Activated CD4-positive, alpha-beta T cell treated with anti-CD3 and anti-CD28 coated beads, Interleukin-2, Interleukin-6, amounts not matched to agents 100 ng/mL and 50 ng/mL, durations not matched to agents 16 hours and 8 hours (primary cell): ENCODE data around the gene TMEM244.
A peak's percentile ranks its signal among the peaks of the same experiment; 100 is the strongest.
"Not testable (repeated sequence)": the region's sequence is repeated elsewhere in the genome, so short reads cannot be mapped to it uniquely, and the experiment has no call there.

Source experiments
- DNase-seq: peaks from one replicate; pipeline ENCODE4 v3.0.0-alpha.2; 2020

Gene TMEM244

GRCh38 chr6:129866256-129866655 is 5.1 kb upstream of the TMEM244 start:
- DNase-seq: no peak

DNA sequence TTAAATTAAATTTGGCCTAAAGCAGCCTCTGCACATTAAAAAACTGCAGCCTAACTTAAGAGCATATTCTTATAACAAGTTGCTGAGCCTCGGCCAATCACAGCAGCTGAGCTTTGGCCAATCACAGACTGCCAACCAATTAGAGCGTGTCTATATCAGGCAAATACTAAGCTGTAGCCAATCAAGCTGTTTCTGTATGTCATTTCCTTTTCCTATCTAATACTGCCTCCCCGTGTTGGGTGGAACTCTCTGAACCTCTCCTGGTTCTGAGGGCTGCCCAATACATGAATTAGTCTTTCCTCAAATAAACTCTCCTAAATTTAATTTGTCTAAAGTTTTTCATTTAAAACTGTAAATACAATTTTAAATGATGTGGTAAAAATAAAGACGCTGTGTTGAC is 3.9 kb upstream of the TMEM244 start:
- no peak for DNase-seq

DNA sequence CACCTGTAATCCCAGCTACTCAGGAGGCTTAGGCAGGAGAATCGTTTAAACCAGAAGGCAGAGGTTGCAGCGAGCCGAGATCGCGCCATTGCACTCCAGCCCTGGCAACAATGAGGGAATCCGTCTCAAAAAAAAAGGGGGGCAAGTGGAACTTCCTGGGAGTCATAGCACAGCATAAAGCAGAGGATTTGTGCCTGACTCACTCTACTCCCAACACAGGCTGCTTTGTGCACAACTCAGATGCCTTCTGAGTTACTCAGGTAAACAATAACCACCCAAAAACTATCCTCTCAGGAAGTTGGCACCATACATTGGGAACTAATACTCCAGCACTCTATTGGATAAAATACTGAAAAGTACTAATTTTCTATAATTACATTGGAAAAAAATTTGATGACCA is 2.5 kb upstream of the TMEM244 start:
- no peak for DNase-seq

DNA sequence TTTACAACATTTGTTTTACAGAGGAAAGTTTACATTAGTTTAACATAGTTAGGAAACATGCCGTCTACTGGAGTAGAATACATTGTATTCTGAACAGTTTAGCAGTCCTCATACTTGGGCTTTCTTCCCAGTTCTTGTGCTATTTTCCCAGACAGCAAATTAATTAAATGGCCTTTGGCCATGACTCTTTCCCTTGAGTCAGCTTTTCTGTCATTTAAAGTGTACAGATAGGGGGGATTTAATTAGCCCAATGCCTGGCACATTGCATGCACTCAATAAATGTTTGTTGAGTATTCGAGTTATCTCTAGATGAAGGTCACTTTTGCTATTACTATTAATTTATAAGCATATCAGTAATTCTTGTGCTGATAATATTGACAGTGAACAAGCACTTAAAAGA is 1.6 kb downstream of the TMEM244 start:
- no peak for DNase-seq

- no peak for DNase-seq
These were observed 3.3 kb downstream of the TMEM244 start for GRCh38 chr6:129857838-129858237.

GRCh38 chr6:129853996-129854711 is 7.0 kb downstream of the TMEM244 start:
- DNase-seq: no peak

DNA sequence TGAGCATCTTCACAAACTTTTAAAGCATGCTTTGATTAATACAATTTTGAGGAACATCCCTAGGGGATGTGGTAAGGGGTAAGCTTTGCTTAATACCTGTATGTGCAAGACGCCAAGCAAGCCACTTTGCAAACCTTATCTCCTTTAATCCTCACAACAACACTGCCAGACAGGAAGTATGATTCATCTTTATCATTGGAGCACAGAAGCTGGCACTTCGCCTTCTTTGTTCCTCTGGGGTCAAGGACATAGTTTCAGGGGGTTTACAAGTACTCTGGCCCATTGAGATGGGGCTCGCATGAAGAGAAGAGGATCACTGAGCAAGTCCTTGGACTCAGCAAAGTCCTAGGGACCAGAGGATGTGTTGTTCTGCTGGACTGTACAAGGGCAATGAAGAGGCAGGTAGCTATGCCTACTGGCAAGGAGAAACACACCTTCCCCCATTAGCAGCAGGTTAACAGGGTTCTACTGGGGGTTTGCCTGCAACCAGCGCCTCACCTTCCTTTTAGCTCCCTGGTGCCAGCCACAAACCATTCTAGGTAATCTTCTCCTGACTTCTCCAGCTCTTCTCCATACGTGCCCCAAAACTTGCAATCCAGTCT is 8.8 kb downstream of the TMEM244 start:
- no peak for DNase-seq

DNA sequence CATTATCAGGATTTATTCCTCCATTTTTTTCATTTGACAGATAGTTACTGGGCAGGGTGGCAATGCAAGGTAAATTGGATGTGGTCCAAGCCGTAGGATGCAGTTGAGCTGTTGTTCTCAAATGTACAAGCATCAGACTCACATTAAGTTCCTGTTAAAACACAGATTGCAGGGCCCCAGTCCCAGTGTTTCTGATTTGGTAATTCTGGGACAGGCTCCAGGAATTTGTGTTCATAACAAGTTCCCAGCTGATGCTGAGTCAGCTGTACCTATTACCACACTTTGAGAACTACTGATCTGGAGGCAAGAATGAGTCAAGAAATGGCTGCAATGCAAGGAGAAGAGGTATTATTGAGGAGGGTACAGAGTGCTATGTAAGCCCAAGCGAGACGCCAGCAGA is 11.7 kb downstream of the TMEM244 start:
- no peak for DNase-seq

- no peak for DNase-seq
These were observed 14.4 kb downstream of the TMEM244 start for GRCh38 chr6:129846761-129847160.

- DNase-seq: no peak
These were observed 15.4 kb downstream of the TMEM244 start for GRCh38 chr6:129845696-129846095.

GRCh38 chr6:129844118-129844891 is 16.8 kb downstream of the TMEM244 start:
- no peak for DNase-seq

DNA sequence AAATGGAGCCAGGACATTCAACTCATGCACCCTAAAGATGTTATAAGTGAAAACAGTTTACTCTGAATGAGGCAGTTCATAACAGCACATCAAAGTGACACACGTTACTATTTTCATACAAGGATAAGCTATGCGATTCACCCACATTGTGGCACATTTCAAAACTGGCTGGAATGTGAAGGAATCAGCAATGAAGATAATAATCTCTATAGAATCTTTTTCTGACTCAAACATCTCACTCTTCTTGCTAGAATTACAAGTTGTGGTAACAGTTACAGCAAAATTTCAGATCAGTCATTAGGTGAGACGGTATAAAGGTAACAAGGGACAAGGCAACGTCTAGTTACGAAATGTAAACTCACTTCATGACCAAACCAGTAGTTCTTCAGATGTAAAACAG is 17.5 kb downstream of the TMEM244 start:
- DNase-seq: no peak

- no peak for DNase-seq
These were observed 18.2 kb downstream of the TMEM244 start for GRCh38 chr6:129842881-129843409.

DNA sequence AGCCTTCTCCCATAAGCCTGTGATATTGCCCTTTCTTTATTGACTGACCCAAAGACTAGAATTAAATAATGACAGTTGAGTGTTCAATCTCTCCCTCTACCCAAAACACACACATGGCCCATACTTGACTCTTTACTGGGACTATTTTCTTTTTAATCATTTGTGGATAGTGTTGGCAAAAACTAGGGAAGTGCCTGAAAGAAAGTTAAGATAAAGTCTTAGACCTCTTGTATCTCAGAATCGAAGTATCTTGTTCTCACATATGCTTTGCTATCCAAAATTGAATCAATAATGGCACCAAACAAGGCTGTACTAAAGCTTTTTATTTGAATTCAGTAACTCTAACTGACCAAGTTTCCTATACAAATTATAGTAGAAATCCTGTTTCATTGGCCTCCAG is 19.0 kb downstream of the TMEM244 start:
- DNase-seq: no peak

- not testable (repeated sequence) for DNase-seq
These were observed 21.6 kb downstream of the TMEM244 start for GRCh38 chr6:129839562-129839961.

GRCh38 chr6:129835691-129836090 is 25.4 kb downstream of the TMEM244 start:
- DNase-seq: no peak

DNA sequence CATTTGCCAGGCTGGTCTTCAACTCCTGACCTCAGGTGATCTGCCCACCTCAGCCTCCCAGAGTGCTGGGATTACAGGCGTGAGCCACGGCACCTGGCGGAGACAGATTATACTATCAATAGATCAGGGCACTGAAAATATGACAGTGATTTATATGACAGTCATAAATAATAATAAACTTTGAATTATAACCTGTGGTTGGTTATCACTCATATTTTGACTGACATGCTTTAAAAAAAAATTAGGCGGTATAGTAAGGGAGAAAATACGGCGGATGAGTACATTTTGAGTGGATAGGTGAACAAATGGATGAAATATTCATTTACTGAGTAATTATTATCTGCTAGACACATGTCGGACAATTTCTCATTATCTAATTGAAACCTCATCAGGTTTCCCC is 28.8 kb downstream of the TMEM244 start:
- no peak for DNase-seq

GRCh38 chr6:129828229-129828628 is 32.9 kb downstream of the TMEM244 start:
- DNase-seq: no peak

DNA sequence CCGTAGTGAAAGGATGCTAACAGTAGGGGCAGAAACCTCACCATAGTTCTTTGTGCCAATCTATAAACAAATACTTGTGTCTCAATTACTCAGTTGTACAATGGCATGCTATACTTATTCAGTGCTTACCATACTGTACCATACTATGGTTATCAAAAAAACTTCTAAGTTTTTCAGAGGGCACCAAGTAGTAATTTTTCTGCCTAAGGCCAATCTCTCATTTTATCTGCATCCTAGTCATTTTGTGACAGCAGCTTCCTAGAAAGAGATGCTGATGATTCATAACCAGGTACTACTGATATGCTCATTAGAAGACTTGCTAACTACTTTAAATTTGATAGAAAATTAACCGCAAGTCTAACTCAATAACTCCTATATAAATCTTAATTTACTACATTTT is 42.9 kb downstream of the TMEM244 start:
- peak; percentile 54 for DNase-seq

GRCh38 chr6:129817821-129818220 is 43.3 kb downstream of the TMEM244 start:
- no peak for DNase-seq

DNA sequence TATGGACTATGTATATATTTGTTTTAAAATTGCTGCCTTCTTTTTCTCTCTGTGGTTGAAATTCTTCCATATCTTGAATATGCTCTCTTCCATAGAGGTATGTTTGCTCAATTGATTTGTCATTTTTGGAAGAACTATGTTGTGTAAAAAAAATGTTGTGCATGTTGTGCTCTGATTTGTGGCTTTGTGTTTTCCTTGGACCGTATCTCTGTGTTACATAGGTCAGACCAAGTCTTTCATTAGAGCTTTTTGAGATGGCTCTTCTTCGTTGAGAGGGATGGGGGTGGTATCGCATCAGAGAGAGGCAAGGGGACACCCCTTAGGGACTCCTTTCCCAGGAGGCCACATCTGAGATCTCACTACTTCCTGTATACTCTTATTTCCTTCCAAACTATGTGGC is 43.8 kb downstream of the TMEM244 start:
- no peak for DNase-seq

DNA sequence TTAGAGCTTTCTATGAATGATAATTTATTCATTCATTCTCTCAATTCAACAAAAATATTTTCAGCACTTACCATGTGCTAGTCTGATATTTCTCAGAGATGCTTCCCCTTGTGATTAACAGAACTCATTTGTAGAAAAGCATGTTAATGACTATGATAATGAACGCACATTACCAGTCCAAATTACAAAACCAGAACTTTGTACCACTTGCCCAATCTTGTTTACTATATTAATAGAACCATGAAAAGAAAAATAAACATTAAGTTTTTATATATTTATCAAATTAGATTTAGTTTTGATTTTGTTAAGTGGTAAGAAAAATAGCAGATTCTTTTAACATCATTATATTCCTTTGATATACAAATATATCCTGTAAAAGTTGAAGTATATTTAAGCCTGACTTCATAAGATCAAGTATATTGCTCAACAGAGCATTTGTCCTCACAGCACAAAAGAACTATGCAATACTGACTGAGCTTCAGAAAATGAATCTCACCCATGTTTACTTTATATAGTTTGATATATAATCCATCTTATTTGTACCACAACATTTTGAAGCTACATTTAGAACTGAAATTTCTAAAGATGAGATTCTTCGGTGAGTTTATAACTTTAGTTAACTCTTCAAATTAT is 48.9 kb downstream of the TMEM244 start:
- DNase-seq: no peak

GRCh38 chr6:129807141-129807540 is 54.0 kb downstream of the TMEM244 start:
- not testable (repeated sequence) for DNase-seq
